UCSD-AML1 (cell line): ENCODE measurements around the gene TBC1D16.

ENCODE experiments used
- DNase-seq: peaks from one replicate; lab custom pipeline; 2025; ENCODE audit not compliant: unreplicated experiment; lab: John Stamatoyannopoulos, UW

The TBC1D16 gene

GRCh38 chr17:79930877-79931816 is 104.5 kb downstream of the TBC1D16 start:
- DNase-seq: no peak

GRCh38 chr17:79930062-79930876 is 105.4 kb downstream of the TBC1D16 start:
- no peak for DNase-seq

GRCh38 chr17:79929257-79930061 is 106.2 kb downstream of the TBC1D16 start:
- DNase-seq: no peak

GRCh38 chr17:79928502-79929256 is 107.0 kb downstream of the TBC1D16 start:
- DNase-seq: no peak

GRCh38 chr17:79927688-79928501 is 107.8 kb downstream of the TBC1D16 start:
- no peak for DNase-seq

GRCh38 chr17:79927136-79927661 is 108.5 kb downstream of the TBC1D16 start:
- no peak for DNase-seq

GRCh38 chr17:79926605-79927135 is 109.0 kb downstream of the TBC1D16 start:
- DNase-seq: no peak

GRCh38 chr17:79926142-79926604 is 109.5 kb downstream of the TBC1D16 start:
- no peak for DNase-seq

- no peak for DNase-seq
Measured at GRCh38 chr17:79925242-79925957, 110.3 kb downstream of the TBC1D16 start.

- no peak for DNase-seq
Measured at GRCh38 chr17:79924639-79924976, 111.1 kb downstream of the TBC1D16 start.

GRCh38 chr17:79923974-79924638 is 111.6 kb downstream of the TBC1D16 start:
- DNase-seq: peak; percentile 80

GRCh38 chr17:79922798-79923197 is 112.9 kb downstream of the TBC1D16 start:
- no peak for DNase-seq

GRCh38 chr17:79922116-79922601 is 113.5 kb downstream of the TBC1D16 start:
- DNase-seq: no peak

- DNase-seq: no peak
Measured at GRCh38 chr17:79921411-79922115, 114.1 kb downstream of the TBC1D16 start.

- DNase-seq: no peak
Measured at GRCh38 chr17:79920751-79921410, 114.8 kb downstream of the TBC1D16 start.
